IMR-90 (cell line): ENCODE measurements around the gene LRATD1. TPM values are rescaled to one million over a fixed set of nuclear protein-coding genes. Genes with fewer than 3 reads are reported as not detected.

Source experiments
- ATAC-seq: fragments of 200-7000 bp; cut with Tn5 transposase; 2 replicates; pipeline ENCODE4 v1.9.1; 2020; ENCODE audit warnings: low read depth, mild to moderate bottlenecking, moderate library complexity
- BruUV-seq: library from RNA; stranded (reverse); fragments of 400-500 nt; replicated peaks from 2 replicates; lab custom pipeline; 2021; lab: Mats Ljungman, UMichigan
- CTCF ChIA-PET: fragments of 300-600 bp; formaldehyde crosslinking; extraction: SDS; loops from one replicate; lab custom pipeline; 2021; ENCODE audit warnings: antibody characterized with exemption; lab: Yijun Ruan, JAX
- POLR2A ChIA-PET: fragments of 300-600 bp; sonication (Branson Sonifier 250); formaldehyde crosslinking; loops from one replicate; lab custom pipeline; 2022; ENCODE audit warnings: antibody characterized with exemption; ENCODE audit not compliant: unreplicated experiment; lab: Charles Lee
- DNase-seq: peaks from one replicate; pipeline ENCODE4 v3.0.0; 2013
- H2AFZ ChIP-seq: replicated peaks from 2 replicates; pipeline ENCODE3; 2013; ENCODE audit warnings: low read length, mild to moderate bottlenecking; ENCODE audit not compliant: poor library complexity
- H2AK5ac ChIP-seq: 2 replicates; pipeline ENCODE4 v1.6.1; 2013; ENCODE audit warnings: low read depth, low read length, inconsistent platforms
- H2AK9ac ChIP-seq: replicated peaks from 2 replicates; pipeline ENCODE3; 2013; ENCODE audit warnings: mild to moderate bottlenecking, low read depth, low read length, moderate library complexity; ENCODE audit not compliant: poor library complexity
- H2BK120ac ChIP-seq: 2 replicates; pipeline ENCODE4 v1.6.1; 2013; ENCODE audit warnings: low read depth, low read length, inconsistent platforms
- H2BK15ac ChIP-seq: 3 replicates; pipeline ENCODE4 v1.6.1; 2013; ENCODE audit warnings: low read depth, low read length, inconsistent platforms
- H2BK20ac ChIP-seq: 2 replicates; pipeline ENCODE4 v1.6.1; 2013; ENCODE audit warnings: low read depth, mild to moderate bottlenecking, inconsistent platforms, low read length, moderate library complexity
- H2BK5ac ChIP-seq: 2 replicates; pipeline ENCODE4 v1.6.1; 2013; ENCODE audit warnings: mild to moderate bottlenecking, low read depth, low read length, inconsistent platforms; ENCODE audit not compliant: poor library complexity, severe bottlenecking
- H3K14ac ChIP-seq: replicated peaks from 2 replicates; pipeline ENCODE4 v1.6.1; 2013; ENCODE audit warnings: low read depth, low read length, inconsistent platforms
- H3K18ac ChIP-seq: 2 replicates; pipeline ENCODE4 v1.6.1; 2013; ENCODE audit warnings: low read depth, low read length, control low read depth
- H3K23ac ChIP-seq: 2 replicates; pipeline ENCODE4 v1.6.1; 2013; ENCODE audit warnings: low read depth, low read length, inconsistent platforms
- H3K27ac ChIP-seq: 2 replicates; pipeline ENCODE4 v1.5.1; 2013; ENCODE audit warnings: mild to moderate bottlenecking, control low read depth, low read length; ENCODE audit not compliant: insufficient read depth
- H3K27me3 ChIP-seq: 2 replicates; pipeline ENCODE4 v1.6.1; 2013; ENCODE audit warnings: low read length; ENCODE audit not compliant: control insufficient read depth, insufficient read depth
- H3K36me3 ChIP-seq: 2 replicates; pipeline ENCODE4 v1.6.1; 2013; ENCODE audit warnings: low read length, mixed read lengths; ENCODE audit not compliant: control insufficient read depth, insufficient read depth
- H3K4ac ChIP-seq: 2 replicates; pipeline ENCODE4 v1.6.1; 2013; ENCODE audit warnings: low read depth, low read length, inconsistent platforms
- H3K4me1 ChIP-seq: 2 replicates; pipeline ENCODE4 v1.6.1; 2013; ENCODE audit warnings: low read length, mixed read lengths; ENCODE audit not compliant: control insufficient read depth, insufficient read depth
- H3K4me2 ChIP-seq: 2 replicates; pipeline ENCODE4 v1.6.1; 2013; ENCODE audit warnings: low read depth, mild to moderate bottlenecking, control low read depth, low read length, moderate library complexity
- H3K4me3 ChIP-seq: 2 replicates; pipeline ENCODE4 v1.5.1; 2013; ENCODE audit warnings: low read depth, mild to moderate bottlenecking, control low read depth, low read length, moderate library complexity; ENCODE audit not compliant: insufficient read depth
- H3K56ac ChIP-seq: 2 replicates; pipeline ENCODE4 v1.6.1; 2013; ENCODE audit warnings: low read length, inconsistent platforms; ENCODE audit not compliant: insufficient read depth; ENCODE audit errors: extremely low read depth
- H3K79me1 ChIP-seq, 2 experiments: 2 replicates each; pipeline ENCODE4 v1.6.1; 2013; ENCODE audit warnings: low read length in 2 of 2, inconsistent platforms in 1 of 2, low read depth in 1 of 2
- H3K9ac ChIP-seq: 2 replicates; pipeline ENCODE4 v1.6.1; 2013; ENCODE audit warnings: low read depth, low read length, control low read depth
- H3K9me1 ChIP-seq: 2 replicates; pipeline ENCODE4 v1.6.1; 2013; ENCODE audit warnings: low read length, inconsistent platforms; ENCODE audit not compliant: insufficient read depth
- H3K9me3 ChIP-seq: 2 replicates; pipeline ENCODE4 v1.6.1; 2013; ENCODE audit warnings: low read length; ENCODE audit not compliant: control insufficient read depth, insufficient read depth
- H4K20me1 ChIP-seq: 2 replicates; pipeline ENCODE4 v1.6.1; 2013; ENCODE audit warnings: low read length, inconsistent platforms; ENCODE audit not compliant: insufficient read depth
- H4K5ac ChIP-seq: 2 replicates; pipeline ENCODE4 v1.6.1; 2013; ENCODE audit warnings: mild to moderate bottlenecking, low read depth, low read length, control low read depth
- H4K8ac ChIP-seq, 2 experiments: 2 replicates each; pipeline ENCODE4 v1.6.1; 2013; ENCODE audit warnings: low read depth in 2 of 2, low read length in 2 of 2, control low read depth in 1 of 2, inconsistent platforms in 1 of 2
- H4K91ac ChIP-seq: 2 replicates; pipeline ENCODE4 v1.6.1; 2013; ENCODE audit warnings: low read depth, low read length, inconsistent platforms; ENCODE audit not compliant: insufficient read depth
- BHLHE40 ChIP-seq: fragments of 150-350 bp; IDR thresholded peaks from 2 replicates; pipeline ENCODE4 v1.6.1; 2016; ENCODE audit warnings: mild to moderate bottlenecking, low read depth, low read length
- CEBPB ChIP-seq: IDR thresholded peaks from 2 replicates; pipeline ENCODE4 v1.6.1; 2012; ENCODE audit warnings: low read depth, low read length, improper control_type of control experiment
- CHD1 ChIP-seq: IDR thresholded peaks from 2 replicates; pipeline ENCODE4 v1.6.1; 2012; ENCODE audit warnings: low read depth, low read length, improper control_type of control experiment
- MAFK ChIP-seq: IDR thresholded peaks from 2 replicates; pipeline ENCODE4 v1.6.1; 2012; ENCODE audit warnings: low read depth, low read length, improper control_type of control experiment
- MAZ ChIP-seq: IDR thresholded peaks from 2 replicates; pipeline ENCODE4 v1.6.1; 2012; ENCODE audit warnings: low read depth, mild to moderate bottlenecking, low read length, improper control_type of control experiment, moderate library complexity, borderline replicate concordance
- MXI1 ChIP-seq: IDR thresholded peaks from 2 replicates; pipeline ENCODE4 v1.6.1; 2012; ENCODE audit warnings: low read depth, mild to moderate bottlenecking, low read length, moderate library complexity, borderline replicate concordance
- RAD21 ChIP-seq: IDR thresholded peaks from 2 replicates; pipeline ENCODE4 v1.6.1; 2012; ENCODE audit warnings: low read length, improper control_type of control experiment
- RCOR1 ChIP-seq: IDR thresholded peaks from 2 replicates; pipeline ENCODE4 v1.6.1; 2012; ENCODE audit warnings: mild to moderate bottlenecking, low read length, improper control_type of control experiment; ENCODE audit not compliant: insufficient replicate concordance
- RFX5 ChIP-seq: IDR thresholded peaks from 2 replicates; pipeline ENCODE4 v1.8.0; 2012; ENCODE audit warnings: low read depth, mild to moderate bottlenecking, low read length, moderate library complexity
- SMC3 ChIP-seq: fragments of 150-350 bp; IDR thresholded peaks from 2 replicates; pipeline ENCODE4 v1.6.1; 2016; ENCODE audit warnings: low read depth, mild to moderate bottlenecking, antibody characterized with exemption, low read length, moderate library complexity
- WGBS, 2 experiments: methylation state at CpG; one replicate each; pipeline versions ENCODE4 v1.1.5 to v1.1.7; 2013; ENCODE audit warnings: missing lambda C conversion rate in 2 of 2; ENCODE audit not compliant: insufficient read length in 1 of 2; ENCODE audit errors: extremely low coverage in 2 of 2; 5-methylcytosine and 5-hydroxymethylcytosine counted together
- dilution Hi-C: fragments of 300-500 bp; cut with HindIII; formaldehyde crosslinking; loops from one replicate; pipeline ENCODE4 v1.14.3; 2018; ENCODE audit warnings: low sequenced_read_pairs; ENCODE audit not compliant: unreplicated experiment
- in situ Hi-C: fragments of 300-500 bp; cut with MboI; formaldehyde crosslinking; loops from 3 replicates; pipeline ENCODE4 v1.14.3; 2019; ENCODE audit warnings: low sequenced_read_pairs, inconsistent platforms, mixed read lengths
- intact Hi-C: fragments of 100-400 bp; cut with micrococcal nuclease; formaldehyde crosslinking; loops from 2 replicates; pipeline ENCODE4 v1.10.0; 2022
- polyA plus RNA-seq, 3 experiments: library from polyadenylated mRNA; depleted of rRNA; stranded (reverse); fragments of >200 nt; gene quantifications; 2 replicates each; pipeline ENCODE4 v1.2.3, GENCODE V29; 2012; ENCODE audit warnings: low replicate concordance in 1 of 3
- total RNA-seq: library from RNA; depleted of rRNA; stranded (reverse); fragments of >200 nt; gene quantifications from 2 replicates; pipeline ENCODE4 v1.2.3, GENCODE V29; 2012

The LRATD1 gene
- total and polyA plus RNA-seq, 2 of the 4 experiments (the other 2 are of a cell fraction), result 0.18 to 0.60 TPM

- DNase-seq (no peak), ATAC-seq (no peak)
- Histone ChIP-seq H2AK5ac (no peak overlapping the region), H2BK120ac (no peak overlapping the region), H4K8ac (no peak overlapping the region), H3K14ac (no peak overlapping the region), H4K5ac (no peak overlapping the region), H2AFZ (no peak overlapping the region), H2BK5ac (no peak overlapping the region), H3K27ac (no peak overlapping the region), H3K4me2 (no peak overlapping the region), H3K4ac (no peak overlapping the region), H3K4me3 (no peak overlapping the region), H3K23ac (no peak overlapping the region), H3K18ac (no peak overlapping the region), H3K27me3 (no peaks in the 10 kb centered on the region), H4K91ac (no peak overlapping the region), H3K9ac (no peak overlapping the region), H3K9me1 (no peaks in the 10 kb centered on the region), H2AK9ac (no peak overlapping the region), H3K4me1 (no peaks in the 10 kb centered on the region), H3K56ac (no peak overlapping the region), H4K20me1 (no peaks in the 10 kb centered on the region), H3K36me3 (no peaks in the 10 kb centered on the region), H3K9me3 (peaks cover 2% of the 10 kb centered on the region; the same call in 1 of the 2 replicates), H3K79me1 (no peaks in the 10 kb centered on the region), H2BK15ac (no peak overlapping the region), H2BK20ac (no peak overlapping the region)
- dilution Hi-C loops (no loop called here), intact Hi-C loops (no loop called here), in situ Hi-C loops (no loop called here)
- TF ChIP-seq CHD1, result no peak
- no peak for TF ChIP-seq MAFK
- TF ChIP-seq SMC3, result no peak
- no peak for TF ChIP-seq MAZ
- no peak for TF ChIP-seq BHLHE40
- no peak for TF ChIP-seq RCOR1
- TF ChIP-seq RAD21, result no peak
- no peak for TF ChIP-seq CEBPB
- TF ChIP-seq MXI1, result no peak
- no peak for TF ChIP-seq RFX5
- POLR2A ChIA-PET, result no interaction called here
- WGBS, 2 experiments, result no CpG with 5 or more reads among the region's 1 CpG
- CTCF ChIA-PET, result no interaction called here
- BruUV-seq, result no TSS peak
These were observed 44.5 kb downstream of the LRATD1 start for GRCh38 chr2:14677039-14677438.
